ENCODE results near the gene DYTN.
"Not testable (repeated sequence)": the region's sequence is repeated elsewhere in the genome, so short reads cannot be mapped to it uniquely, and the experiment has no call there.

Gene DYTN, protein sequence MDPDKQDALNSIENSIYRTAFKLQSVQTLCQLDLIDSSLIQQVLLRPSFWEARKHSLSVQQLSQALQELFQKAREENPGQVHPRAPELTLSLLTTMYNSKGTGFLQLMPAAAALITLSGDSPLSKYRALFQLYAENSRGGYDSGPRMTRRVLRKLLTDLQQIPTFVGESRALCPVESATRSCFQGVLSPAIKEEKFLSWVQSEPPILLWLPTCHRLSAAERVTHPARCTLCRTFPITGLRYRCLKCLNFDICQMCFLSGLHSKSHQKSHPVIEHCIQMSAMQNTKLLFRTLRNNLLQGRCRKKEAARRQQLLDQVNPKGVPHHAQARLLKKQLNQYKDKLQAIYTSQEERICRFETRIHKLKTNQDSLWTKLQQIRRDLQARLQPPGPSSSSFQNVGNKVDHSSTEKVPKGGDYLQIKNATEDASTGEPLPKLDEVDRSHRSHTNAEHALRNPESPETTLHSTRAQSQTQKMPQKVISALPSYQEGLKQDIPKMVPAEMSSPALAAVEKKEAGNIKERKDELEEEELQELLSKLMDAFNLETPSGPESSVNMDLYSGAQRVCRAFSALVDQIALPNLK

DNA sequence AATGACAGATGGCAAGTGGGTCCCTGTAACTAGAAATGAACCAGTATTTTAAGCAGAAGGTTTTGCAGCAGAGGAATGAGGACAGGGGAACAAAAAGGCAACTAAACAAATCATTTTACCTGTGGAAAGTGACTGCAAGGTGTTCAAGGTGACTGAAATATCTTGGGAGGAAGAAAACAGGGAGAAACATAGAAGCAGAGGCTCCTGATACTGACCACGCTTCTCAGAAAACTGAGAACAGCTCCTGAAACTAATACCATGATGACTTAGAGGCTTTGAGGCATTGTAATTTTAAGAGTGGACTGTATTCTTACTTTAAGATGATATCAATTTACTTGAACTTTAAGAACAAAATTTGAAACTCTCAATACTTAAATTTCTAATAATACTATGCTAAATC, at the start of gene DYTN:
Gene DYTN (minus strand): TSS at position 101 of the 400 bp plus-strand sequence. CDS start 117 bp downstream, outside the sequence.
- no peak for DNase-seq (ENCODE audit: low read depth in 2 of 2)

DNA sequence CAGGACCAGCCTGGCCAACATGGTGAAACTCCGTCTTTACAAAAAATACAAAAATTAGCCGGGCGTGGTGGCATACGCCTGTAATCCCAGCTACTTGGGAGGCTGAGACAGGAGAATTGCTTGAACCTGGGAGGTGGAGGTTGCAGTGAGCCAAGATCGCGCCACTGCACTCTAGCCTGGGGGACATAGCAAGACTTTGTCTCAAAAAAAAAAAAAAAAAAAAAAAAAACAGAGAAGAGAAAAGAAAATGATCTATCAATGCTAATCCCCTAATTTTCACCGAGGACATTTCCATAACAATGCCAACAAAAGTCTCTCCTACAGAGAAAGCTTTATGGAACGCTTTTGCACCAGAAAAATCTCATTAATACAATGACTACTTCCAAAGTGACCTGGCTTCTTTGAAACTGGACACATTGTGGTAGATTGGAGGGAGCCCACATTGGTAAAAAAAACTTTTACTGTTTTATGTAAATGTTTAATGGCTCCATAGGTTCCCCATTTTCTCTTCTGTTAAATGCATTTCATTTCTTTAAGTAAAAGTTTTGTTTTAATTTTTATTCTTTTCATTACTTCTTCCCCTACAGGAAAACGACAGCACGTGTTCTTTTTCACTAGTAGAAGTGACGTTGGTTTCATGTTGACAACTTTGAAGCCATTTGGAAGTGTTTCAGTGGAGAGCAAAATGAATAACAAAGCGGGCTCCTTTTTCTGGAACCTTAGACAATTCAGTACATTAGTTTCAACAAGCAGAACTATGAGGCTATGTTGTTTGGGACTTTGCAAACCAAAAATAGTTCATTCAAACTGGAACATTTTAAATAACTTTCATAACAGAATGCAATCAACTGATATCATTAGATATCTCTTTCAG, 48.1 kb upstream of the DYTN start:
- no peak for DNase-seq (ENCODE audit: low read depth in 2 of 2)

DNA sequence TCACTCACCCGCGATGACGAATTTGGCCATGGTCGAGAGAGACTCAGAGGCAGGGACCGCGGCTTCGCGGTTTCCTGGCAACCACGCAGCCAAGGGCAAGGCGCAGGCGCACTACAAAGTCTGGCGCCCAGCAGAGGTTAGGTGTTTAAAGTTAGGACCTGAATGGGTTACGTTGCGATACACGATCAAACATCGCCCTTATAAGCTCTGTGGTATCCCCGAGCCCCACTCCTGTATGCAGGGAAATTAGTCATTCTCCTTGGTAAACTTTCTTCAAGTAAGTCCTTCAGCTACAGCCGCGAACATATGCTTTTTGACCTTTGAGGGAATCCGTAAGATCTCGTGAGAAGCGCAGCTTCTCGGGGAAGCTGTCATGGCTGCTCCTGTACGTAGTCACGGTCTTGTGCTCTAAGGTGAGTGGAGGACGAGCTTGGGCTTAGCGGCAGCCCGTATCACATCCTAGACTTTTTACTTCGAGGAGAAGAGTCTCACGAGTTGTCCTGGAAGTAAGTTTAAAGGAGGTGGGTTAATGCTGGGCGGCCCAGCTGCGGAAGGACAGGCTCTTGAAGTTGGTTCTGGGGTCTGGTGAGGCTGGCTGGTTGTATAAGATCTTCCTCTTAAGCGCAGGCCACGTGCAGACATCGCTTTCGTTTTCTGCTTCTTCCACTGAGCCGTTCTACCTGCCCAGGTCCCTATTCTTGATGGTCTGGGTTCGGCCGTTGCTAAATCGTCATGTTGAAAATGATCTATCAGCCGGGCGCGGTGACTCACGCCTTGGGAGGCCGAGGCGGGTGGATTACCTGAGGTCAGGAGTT, 47.3 kb upstream of the DYTN start, which contains the start of the genes FASTKD2 and MDH1B:
Gene FASTKD2 (plus strand): TSS at position 365 of the 815 bp plus-strand sequence. CDS start 1,088 bp downstream, outside the sequence.
Gene MDH1B (minus strand): TSS at position 87 of the 815 bp plus-strand sequence. CDS start 57 bp downstream, at position 30.
- DNase-seq (ENCODE audit: low read depth in 2 of 2), result peak; percentile 74 to 81

DNA sequence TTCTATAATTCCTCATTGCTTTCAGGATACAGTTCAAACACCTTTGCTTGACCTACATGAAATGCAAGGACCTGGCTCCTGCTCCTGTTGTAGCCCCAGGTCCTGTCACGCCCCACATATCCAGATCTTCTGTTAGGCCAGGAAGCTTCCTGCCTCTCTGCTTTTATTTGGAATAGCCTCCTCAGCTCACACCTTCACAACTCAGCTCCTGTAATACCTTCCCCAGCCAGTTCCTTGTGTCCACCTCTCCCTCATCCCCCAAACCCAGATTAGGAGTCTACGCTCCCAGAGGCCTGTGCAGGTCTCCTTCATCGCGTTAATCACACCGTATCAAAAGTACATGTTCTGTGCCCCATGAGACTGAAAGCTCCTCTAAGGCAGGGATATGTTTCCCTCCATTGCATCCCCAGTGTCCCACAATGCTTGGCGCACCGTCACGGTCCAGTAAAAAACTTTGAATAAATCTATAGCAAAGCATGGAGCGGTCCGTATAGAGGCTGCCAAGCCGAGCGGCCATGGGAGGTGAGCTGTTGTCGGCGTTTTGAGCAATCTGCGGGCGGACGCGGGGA, 46.6 kb upstream of the DYTN start:
- no peak for DNase-seq (ENCODE audit: low read depth in 2 of 2)

DNA sequence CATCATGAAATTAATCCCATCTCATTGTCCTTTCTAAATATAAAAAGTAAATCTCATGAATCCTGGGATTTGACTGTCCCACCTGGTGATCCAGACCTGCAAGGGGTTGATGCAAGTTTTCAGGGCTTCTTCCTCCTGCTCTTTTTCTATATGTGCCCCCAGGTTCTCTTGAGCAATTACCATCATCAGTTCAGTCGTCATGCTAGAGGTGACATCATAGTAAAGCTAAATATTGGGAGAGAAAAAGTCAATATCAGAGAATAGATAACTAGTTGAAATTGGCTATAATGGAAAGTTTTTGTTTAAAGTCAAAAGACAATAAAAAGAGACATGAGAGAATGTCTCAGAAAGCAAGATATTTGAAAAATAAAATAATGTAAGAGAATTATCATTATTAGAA, 38.6 kb upstream of the DYTN start:
- DNase-seq (ENCODE audit: low read depth in 2 of 2), result no peak

DNA sequence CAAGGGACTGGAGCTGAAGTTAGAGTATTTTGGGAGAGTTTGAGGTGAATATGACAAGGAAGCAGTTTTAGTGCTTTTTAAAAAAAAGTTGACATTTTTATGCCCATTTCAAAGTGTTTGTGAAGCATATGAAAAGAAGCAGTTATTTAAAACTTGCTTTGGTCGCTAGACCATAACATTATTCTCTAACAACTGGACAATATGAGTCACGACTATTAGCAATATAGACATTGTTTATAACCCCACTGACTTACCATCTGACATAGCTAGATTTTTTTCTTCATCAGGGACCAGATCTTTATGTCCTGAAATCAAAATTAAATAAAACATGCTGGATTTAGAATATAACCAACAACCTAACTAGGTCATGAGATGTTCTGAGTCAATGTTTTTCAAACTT, 22.6 kb upstream of the DYTN start:
- DNase-seq (ENCODE audit: low read depth in 2 of 2), result no peak

DNA sequence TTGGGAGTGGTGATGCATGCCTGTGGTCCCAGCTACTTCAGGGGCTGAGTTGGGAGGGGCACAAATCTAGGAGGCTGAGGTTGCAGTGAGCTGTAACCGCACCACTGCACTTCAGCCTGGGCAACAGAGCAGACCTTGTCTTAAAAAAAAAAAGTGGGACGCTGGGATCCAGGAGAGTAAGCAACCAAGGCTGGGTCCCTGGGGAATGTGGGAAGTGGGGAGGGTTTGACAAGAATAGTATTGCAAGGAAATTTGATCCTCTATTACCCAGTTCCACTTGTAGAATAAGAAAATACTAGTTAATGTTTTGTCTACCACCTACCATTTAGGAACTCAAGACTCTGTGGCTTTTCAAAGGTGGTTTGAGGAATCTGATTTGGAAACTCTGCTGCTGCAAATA, 21.1 kb upstream of the DYTN start:
- DNase-seq (ENCODE audit: low read depth in 2 of 2), result no peak

DNA sequence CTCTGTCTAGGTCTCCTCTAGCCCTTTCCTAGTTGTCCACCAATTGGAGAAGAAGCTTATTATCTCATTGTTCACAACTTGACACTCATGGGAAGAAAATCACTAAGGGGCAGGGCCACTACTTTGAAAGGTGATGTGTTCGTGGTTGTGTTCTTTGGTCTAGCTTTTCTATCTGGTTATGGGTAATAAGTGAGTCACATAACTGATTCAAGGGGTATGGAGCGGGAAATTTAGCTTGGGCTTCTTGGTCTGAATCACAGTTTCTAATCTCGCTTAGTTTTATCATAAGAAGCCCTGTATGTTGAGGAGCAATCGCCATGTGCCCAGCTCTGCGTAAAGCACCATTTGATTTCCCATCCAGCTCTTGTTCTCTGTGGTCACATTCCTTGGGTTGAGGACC, 18.7 kb upstream of the DYTN start:
- DNase-seq (ENCODE audit: low read depth in 2 of 2), result no peak

DNA sequence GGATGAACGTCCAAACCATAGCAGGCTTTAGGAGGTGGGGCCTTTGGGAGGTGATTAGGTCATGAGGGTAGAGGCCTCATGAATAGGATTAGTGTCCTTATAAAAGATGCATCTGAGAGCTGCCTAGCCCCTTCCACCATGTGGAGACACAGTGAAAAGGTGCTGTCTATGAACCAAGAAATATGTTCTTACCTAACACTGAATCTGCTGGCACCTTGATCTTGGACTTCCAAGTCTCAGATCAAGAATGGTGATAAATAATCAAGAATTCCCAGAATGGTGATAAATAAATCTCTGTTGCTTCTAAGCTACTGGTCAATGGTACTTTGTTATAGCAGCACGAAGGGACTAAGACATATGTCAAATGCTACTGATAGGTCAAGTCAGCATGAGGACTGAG, 15.1 kb upstream of the DYTN start:
- DNase-seq (ENCODE audit: low read depth in 2 of 2), result no peak

DNA sequence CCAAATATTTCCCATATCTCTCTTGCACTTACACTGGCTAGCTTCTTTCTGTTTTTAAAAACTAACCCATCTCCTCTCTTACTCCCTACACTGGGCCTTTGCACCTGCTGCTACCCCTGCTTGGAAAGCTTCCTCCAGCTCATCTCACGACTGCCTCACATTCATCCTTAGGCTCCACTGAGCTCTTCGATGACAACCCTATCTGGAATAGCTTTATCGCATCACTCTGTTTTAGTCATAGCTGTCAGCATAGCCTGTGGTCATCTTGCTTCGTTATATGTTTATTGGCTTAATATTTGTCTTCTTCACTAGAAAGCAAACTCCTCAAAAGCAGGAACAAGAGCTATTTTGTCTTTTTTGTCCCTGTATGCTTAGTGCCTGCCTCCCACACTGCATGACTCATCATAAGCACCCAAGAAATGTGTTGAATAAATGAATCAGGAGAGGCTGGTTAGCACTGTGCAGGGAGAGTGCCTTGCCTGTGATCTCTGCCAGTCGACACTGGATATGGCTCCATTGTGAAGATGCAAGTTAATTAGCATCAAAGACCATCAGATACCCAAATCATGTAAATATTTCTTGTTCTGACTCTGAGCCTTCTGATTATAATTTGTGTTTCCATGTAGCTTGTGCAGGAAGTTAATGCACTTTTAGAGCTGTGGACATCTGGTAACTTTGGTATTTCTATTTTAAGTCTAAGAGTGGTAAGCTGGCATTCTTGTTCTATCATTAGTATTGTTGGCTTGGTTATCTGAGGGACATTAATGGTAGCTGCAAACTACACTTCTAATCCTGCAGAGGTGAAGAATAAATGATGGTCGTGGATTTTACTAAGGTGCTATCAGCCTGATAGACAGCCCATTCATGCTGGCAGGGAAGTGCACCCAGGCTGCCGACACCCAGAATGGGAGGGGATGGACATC, 10.3 kb upstream of the DYTN start:
- no peak for DNase-seq (ENCODE audit: low read depth in 2 of 2)

DNA sequence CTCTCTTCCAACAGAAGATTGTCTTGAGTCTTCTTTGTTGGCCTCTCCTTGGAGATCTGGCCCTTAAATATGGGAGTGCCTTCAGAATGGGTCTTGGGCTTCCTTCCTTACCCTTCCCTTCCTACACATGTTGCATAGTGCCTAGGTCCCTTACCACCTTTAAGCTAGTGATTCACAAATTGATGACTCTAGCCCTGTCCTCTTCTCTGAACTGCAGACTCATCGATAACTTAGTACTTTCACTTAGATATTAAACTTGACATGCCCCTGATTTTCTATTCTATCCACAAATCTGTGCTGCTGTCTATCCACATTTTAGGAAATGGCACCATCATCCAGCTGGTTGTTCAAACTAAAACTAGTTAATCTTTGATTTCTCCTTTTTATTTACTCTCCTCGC, 9.1 kb upstream of the DYTN start:
- DNase-seq (ENCODE audit: low read depth in 2 of 2), result no peak

DNA sequence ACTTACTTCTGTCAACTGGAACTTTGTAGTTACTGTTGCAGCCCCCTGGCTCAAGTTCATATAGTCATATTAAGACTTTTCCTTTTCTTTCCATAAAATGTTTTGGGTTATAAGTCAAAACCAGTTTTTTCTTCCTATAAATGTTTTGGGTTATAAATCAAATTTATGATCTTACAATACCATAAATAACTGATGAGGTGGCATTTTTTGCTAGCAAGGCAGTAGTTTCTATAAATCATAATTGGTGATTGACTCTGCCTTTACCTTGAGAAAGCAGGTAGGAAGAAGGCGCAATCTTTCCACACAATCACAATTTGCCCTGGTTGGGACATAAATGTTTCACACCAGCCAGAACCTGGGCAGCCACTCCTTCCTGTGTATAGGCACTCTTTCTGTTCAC, 5.1 kb upstream of the DYTN start:
- no peak for DNase-seq (ENCODE audit: low read depth in 2 of 2)

DNA sequence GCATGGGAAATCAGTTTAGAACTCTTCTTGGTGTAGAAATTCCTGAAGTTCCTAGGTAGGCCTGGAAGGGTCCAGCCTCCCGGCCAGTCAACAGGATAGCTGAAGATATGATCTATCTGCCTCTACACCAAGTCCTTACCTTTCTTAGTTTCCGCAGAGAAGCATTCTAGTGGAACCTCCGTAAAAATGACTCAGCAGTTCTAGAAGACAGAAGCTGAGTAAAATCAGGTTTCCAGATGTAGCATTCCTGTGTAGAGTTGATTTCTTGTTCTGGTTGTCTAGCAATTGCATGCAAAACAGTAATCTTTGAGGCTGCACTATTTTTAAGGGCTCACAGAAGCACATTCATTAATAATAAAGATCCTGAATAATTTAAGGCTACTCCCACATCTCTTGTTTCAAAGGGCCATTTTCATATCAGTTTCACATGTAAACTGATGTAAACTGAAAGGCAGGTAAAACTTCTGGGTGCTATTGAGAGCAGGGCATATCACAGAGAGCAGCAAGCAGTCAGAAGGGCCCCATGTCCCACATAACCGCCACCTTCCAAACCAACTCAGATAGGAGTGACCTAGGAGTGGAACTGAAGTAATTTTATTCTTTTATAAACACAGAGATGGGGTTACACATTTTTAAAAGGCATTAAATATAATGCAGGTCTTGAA, 3.2 kb upstream of the DYTN start:
- DNase-seq (ENCODE audit: low read depth in 2 of 2), result no peak

DNA sequence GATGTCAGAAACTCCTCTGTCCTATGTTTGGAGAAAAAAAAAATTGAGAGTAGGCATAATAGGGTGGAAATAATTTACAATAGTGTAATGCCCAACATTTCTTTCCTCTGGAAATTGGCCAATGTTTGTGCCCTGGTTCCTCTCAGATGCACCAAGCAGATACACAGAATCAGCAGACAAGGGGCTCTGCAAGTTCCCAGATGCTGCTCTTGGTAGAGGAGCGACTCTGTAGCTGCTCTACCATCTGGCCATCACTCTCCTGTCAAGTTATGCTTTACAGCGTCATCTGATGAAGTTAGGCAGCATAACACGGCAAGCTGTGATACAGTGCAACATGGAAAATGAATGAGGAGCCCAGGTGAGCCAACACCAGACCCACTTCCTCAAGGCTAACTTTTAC, 1.6 kb downstream of the DYTN start:
- no peak for DNase-seq (ENCODE audit: low read depth in 2 of 2)

DNA sequence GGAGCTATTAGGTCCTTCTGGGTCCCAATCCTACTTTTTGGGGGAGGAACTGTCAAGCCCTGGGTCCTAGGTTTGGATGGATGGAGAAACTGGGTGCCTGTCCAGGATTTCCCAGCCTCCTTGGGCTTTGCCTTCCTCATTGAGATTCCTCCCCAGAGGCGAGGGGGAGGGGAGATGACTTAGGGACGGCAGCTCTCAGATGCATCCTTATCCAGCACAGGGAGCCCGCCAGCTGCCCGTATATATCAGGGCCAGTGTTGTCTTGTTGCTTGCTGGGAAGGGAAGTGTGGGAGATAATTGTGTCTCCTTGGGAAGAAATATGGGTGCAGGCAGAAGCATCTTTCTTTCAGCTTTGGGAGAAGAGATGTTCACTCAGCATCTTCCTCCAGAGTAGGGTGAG, 3.0 kb downstream of the DYTN start:
- DNase-seq (ENCODE audit: low read depth in 2 of 2), result not testable (repeated sequence)

DNA sequence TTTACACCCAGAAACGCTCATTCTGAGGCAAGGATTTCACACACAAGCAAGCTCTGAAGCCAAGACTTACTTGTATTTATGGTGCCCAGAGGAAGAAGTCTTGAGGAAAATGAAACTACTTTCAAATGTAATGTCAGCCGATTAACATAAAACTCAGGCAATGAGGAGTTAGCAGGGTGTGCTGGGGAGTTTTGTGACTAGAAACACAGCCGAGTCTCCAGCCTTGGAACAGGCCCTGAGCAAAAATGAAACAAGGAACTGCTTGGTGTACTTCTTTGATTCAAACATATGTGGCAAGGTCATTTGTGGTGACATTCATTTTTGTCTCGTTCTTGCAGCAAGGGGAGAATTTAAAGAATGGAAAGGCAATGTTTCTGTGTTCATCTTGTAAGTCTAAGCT, 4.5 kb downstream of the DYTN start:
- no peak for DNase-seq (ENCODE audit: low read depth in 2 of 2)

DNA sequence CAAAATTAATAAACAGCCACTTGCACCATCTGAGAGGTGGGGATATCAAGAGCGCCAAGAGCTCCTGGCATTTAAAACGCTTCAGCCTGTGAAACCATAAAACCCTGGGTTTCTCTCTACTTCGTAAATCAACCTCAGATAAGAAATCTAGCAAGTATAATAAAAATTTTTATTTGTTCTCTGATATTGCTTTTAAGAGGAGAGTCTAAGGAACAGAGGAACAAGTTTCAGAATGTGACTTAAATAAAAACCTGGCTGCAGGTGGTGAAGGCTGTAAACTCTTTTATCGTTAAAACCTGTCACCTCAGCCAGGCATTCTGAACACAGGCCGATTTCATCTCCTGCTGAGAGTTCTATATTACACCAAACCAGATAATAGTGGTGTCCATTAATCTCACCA, 9.9 kb downstream of the DYTN start:
- no peak for DNase-seq (ENCODE audit: low read depth in 2 of 2)

DNA sequence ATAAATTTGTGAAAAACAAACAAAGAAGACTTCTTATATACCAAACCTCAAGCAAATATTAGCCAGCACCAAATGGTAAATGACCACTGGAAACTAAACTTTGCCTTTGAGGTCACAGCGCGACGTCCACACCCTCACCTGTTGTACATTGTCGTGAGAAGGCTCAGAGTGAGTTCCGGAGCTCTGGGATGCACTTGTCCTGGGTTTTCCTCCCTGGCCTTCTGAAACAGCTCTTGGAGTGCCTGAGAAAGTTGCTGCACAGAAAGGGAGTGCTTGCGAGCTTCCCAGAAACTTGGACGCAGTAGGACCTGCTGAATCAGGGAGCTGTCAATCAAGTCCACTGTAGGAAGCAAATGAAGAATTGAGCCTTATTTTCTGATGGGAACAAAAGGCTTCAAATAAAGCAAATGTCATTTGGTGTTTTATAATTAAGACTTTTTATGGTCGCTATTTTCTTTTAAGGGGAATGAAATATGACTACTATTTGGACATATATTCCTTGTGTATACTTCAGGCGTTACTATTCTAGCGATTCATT, 11.0 kb downstream of the DYTN start:
- no peak for DNase-seq (ENCODE audit: low read depth in 2 of 2)

DNA sequence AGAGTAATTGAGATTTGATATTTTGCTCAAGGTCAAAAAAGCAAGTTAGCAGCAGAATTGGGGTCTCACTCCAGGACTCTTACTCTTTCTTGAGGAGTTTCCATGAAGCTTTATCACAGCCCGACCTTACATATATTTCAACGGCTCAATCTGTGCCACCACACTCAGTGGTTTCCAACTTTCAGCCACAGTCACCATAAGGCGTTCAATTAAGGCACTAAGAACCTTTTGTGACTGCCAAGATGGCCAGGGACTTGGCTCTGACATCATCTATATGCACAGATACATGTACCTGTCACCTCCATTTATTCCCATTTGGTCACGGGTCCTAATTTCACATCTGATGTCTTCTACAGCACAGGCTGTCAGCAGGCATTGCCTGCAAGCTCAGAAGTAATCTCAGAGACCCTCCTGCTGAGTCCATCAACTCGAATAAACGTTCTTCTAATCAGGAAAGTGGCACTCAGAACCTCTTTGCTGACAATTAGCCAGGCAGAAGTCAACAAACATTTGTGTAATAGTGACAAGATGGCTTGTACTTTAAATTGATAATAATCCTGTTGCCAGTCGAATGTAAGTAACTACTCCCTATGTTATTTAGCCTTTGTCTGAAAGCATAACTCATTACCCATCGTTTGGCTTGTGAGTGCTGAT, 16.1 kb downstream of the DYTN start:
- no peak for DNase-seq (ENCODE audit: low read depth in 2 of 2)

Measured in stimulated activated CD4-positive, alpha-beta T cell treated with anti-CD3 and anti-CD28 coated beads, Interleukin-12 subunit alpha, Interleukin-12 subunit beta, amount 100 ng/mL, for 24 hours (primary cell).